CD4-positive, alpha-beta T cell treated with Interleukin-21 for 1 hour (primary cell): ENCODE results near the gene GALM.

Experiments
- DNase-seq: peaks from one replicate; pipeline ENCODE4 v3.0.0-alpha.2; 2020

Gene GALM

GRCh38 chr2:38778687-38779082, 112.8 kb downstream of the GALM start:
- DNase-seq, result no peak

- DNase-seq, result no peak
Observed at GRCh38 chr2:38783586-38783985, 117.7 kb downstream of the GALM start.
